Naive thymus-derived CD8-positive, alpha-beta T cell (primary cell): ENCODE results near the gene TAF4. TPM values are rescaled to one million over a fixed set of nuclear protein-coding genes. Genes with fewer than 3 reads are reported as not detected.

ENCODE experiments used
- ATAC-seq, 2 donors: fragments of 150-1000 bp; cut with Tn5 transposase in 1 of 2; sonication (Bioruptor Pico), chemical (Tn5 transposase) in 1 of 2; 1 replicate in 1 of 2; 2 replicates in 1 of 2; pipeline ENCODE4 v1.10.0; 2021; ENCODE audit warnings: mild to moderate bottlenecking in 2 of 2, moderate library complexity in 2 of 2
- POLR2A ChIA-PET: fragments of 350-600 bp; sonication (Branson Sonifier 250); formaldehyde crosslinking; loops from one replicate; lab custom pipeline; 2021; ENCODE audit warnings: antibody characterized with exemption; lab: Charles Lee
- DNase-seq, 10 donors: peaks; one replicate each; pipeline versions ENCODE4 v3.0.0 to v3.0.0-alpha.2; 2020 to 2022
- H3K27ac Mint-ChIP-seq, 10 donors: one replicate each; pipeline ENCODE4 v1.8.0; 2020 to 2022; ENCODE audit warnings: mild to moderate bottlenecking in 10 of 10, mixed read lengths in 10 of 10, moderate library complexity in 4 of 10, inconsistent platforms in 1 of 10
- H3K27me3 Mint-ChIP-seq, 5 donors: one replicate each; pipeline ENCODE4 v1.8.0; 2021 to 2022; ENCODE audit warnings: mixed read lengths in 5 of 5
- H3K36me3 Mint-ChIP-seq, 3 donors: one replicate each; pipeline ENCODE4 v1.8.0; 2020 to 2022; ENCODE audit warnings: mixed read lengths in 3 of 3, mild to moderate bottlenecking in 2 of 3, inconsistent platforms in 1 of 3
- H3K4me1 Mint-ChIP-seq, 4 donors: one replicate each; pipeline ENCODE4 v1.8.0; 2021 to 2022; ENCODE audit warnings: mixed read lengths in 4 of 4
- H3K4me3 Mint-ChIP-seq, 10 donors: one replicate each; pipeline ENCODE4 v1.8.0; 2020 to 2022; ENCODE audit warnings: mild to moderate bottlenecking in 10 of 10, mixed read lengths in 10 of 10, moderate library complexity in 6 of 10, inconsistent platforms in 1 of 10
- H3K9me3 Mint-ChIP-seq, 9 donors: one replicate each; pipeline ENCODE4 v1.8.0; 2020 to 2022; ENCODE audit warnings: mixed read lengths in 9 of 9, mild to moderate bottlenecking in 3 of 9, inconsistent platforms in 1 of 9, moderate library complexity in 1 of 9
- polyA plus RNA-seq, 3 donors: library from polyadenylated mRNA; unstranded; fragments of 300-500 nt; fragmentation: Illumina TruSeq; gene quantifications; one replicate each; pipeline ENCODE4 v1.2.3, GENCODE V29; 2021
- total RNA-seq, 8 experiments: library from RNA in 2 of 8; stranded (reverse) in 2 of 8; gene quantifications; one replicate each; pipeline ENCODE4 v1.2.3 and lab custom pipeline; 2021 to 2026

Gene TAF4
- total and polyA plus RNA-seq, 5 experiments from 2014 or later = 0.31 to 41.5 (median 1.6) TPM

DNA sequence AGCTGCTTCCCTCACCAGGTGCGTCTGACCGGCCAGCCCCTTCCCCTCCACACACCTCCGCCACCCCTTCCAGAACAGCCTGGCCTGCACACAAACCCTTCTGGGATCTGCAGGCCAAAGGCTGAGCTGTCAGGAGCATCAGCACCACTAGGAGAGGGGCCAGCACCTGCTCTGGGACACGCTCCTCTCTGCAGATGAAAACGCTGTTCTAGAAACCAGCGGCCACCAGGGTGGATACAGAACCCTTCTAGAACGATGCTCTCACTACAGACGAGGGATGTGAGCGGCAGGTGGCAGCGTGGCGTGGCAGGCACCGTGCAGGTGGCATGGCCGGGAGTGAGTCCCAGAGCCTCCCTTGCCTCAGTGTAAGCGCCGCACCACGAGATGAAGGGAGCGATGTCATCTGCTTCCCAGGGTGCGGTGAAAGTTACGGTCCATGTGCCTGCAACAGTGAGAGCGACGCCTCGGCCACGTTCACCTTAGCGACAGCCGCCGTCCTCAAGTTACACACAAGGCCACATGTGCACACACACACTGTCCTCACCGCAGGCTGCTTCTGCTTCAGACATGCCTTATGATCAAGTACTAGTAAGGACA lies 53.6 kb downstream of the TAF4 start:
- Mint-ChIP-seq H3K9me3 (no peaks in the 10 kb centered on the region), H3K36me3 (peaks cover 0 to 44% (median 8%) of the 10 kb centered on the region in 3 donors), H3K27ac (no peak overlapping the region), H3K27me3 (no peaks in the 10 kb centered on the region), H3K4me3 (no peak overlapping the region), H3K4me1 (peaks cover 9 to 15% (median 12%) of the 10 kb centered on the region in 4 donors)
- ATAC-seq = no peak
- POLR2A ChIA-PET = interaction anchor here (1.1 to 1.6 kb wide), 3 partner anchors 19 to 106 kb away, joined by 3 to 8 read pairs (median 4); partner anchors contain the start of gene TAF4
- DNase-seq = no peak

DNA sequence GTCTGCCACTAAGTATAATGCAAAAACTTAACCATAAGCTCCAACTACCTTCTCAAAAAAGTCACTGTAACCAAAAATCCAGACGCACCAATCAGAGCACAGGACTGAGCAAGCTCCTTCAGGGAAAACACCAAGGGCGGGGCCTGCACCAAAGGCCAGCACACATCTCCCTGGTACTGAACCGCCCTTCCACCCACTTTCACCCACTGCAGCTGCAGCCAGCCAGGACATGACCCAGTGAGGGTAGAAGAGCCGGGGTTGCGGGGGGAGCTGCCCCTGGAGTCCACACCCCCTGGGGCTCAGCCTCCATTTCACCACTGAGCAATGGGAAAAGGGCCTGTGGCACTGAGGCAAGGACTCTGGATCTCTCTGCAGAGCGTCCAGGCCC lies 54.3 kb downstream of the TAF4 start:
- POLR2A ChIA-PET = interaction anchor here (0.5 to 1.6 kb wide), 7 partner anchors 19 to 288 kb away, joined by 3 to 8 read pairs (median 4); partner anchors contain the start of gene TAF4
- DNase-seq (no peak), ATAC-seq (no peak)
- H3K36me3 Mint-ChIP-seq = peaks cover 0 to 50% (median 8%) of the 10 kb centered on the region in 3 donors
- no peak overlapping the region for H3K4me3 Mint-ChIP-seq
- H3K4me1 Mint-ChIP-seq = peaks cover 9 to 14% (median 11%) of the 10 kb centered on the region in 4 donors
- peak overlapping the region in 2 of 10 donors; percentile 5 to 14 for H3K27ac Mint-ChIP-seq
- H3K9me3 Mint-ChIP-seq = no peaks in the 10 kb centered on the region
- H3K27me3 Mint-ChIP-seq = no peaks in the 10 kb centered on the region

DNA sequence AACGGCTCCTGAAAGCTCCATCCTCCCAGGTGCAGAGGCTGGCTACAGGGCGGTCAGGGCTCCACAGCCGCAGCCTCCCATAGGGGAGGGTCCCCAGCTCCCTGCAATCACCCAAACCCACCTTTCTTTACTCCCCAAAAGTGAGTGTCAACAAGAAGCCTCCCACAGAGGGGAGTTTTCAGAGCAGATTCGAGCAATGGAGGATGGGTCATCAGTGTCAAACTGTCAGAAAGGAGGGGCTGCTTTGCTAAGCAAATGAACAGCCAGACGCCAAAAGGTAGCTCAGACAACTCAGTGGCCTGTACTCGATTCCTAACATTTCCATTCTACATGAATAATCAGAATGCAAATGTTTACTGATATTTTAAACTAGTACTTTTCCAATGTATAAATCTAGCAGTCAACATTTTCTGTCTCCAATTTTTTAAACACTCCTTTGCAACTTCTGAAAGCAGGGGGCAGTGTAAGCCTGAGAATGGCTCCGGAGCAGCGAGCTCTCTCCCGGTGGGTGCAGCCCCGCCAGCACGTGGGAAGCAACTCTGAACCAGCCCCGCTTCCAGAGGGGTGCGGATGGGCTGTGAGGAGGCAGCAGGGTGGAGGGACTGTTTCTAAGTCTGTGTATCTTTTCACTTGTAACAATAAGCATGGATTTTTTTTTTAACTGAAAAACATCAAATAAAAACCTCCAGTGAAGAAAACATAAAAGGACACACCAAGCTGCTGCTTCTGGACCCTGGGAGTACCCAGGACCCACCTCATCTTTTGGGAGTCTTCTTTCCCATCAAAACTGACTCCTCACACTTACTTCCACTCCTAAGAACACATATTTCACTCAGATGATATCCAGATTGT lies 54.9 kb downstream of the TAF4 start:
- peak overlapping the region in 4 of 10 donors; percentile 5 to 36 (median 12) for H3K27ac Mint-ChIP-seq
- H3K27me3 Mint-ChIP-seq = no peaks in the 10 kb centered on the region
- H3K9me3 Mint-ChIP-seq = no peaks in the 10 kb centered on the region
- POLR2A ChIA-PET = interaction anchor here (0.5 to 1.6 kb wide), 7 partner anchors 20 to 289 kb away, joined by 3 to 8 read pairs (median 4); partner anchors contain the start of gene TAF4
- ATAC-seq (peak; percentile 80 to 94), DNase-seq (peak; percentile 44 to 81 (median 64))
- H3K4me1 Mint-ChIP-seq = peaks cover 9 to 14% (median 11%) of the 10 kb centered on the region in 4 donors
- no peak overlapping the region for H3K4me3 Mint-ChIP-seq
- H3K36me3 Mint-ChIP-seq = peaks cover 2 to 53% (median 11%) of the 10 kb centered on the region in 3 donors

DNA sequence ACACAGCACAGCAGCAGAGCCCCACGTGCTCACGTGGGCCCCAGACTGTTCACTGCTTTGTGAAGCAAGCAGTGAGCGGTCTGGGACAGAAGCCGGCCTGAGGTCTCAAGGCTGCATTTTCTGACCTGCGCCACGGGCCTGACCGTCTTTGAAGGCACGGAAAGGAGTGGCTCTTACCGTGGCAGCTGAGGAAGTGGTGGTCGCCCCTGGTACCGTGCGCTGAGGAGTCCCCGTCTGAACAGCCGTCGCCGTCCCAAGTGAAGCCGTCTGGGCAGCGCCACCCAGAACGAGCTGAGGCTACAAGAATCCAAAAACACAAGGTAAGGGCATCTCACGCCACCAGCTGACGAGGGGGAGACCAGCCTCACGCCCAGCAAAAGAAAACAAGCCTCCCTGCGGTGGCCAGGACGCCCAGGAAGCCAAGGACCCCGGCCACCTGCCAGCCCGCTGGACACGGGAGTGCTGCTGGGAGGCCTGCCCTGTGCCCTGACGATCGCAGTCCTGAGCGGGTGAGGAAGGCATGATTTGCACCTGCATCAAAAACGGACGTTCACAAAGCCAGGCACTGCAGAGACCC lies 55.7 kb downstream of the TAF4 start:
- POLR2A ChIA-PET = interaction anchor here (1.5 kb wide), 1 partner anchor 126 kb away, joined by 6 read pairs; no protein-coding TSS in a partner anchor
- H3K27me3 Mint-ChIP-seq = no peaks in the 10 kb centered on the region
- H3K36me3 Mint-ChIP-seq = peaks cover 4 to 58% (median 15%) of the 10 kb centered on the region in 3 donors
- no peak overlapping the region for H3K4me3 Mint-ChIP-seq
- no peak for DNase-seq
- H3K9me3 Mint-ChIP-seq = no peaks in the 10 kb centered on the region
- H3K27ac Mint-ChIP-seq = no peak overlapping the region
- ATAC-seq = no peak
- H3K4me1 Mint-ChIP-seq = peaks cover 7 to 11% (median 9%) of the 10 kb centered on the region in 4 donors

DNA sequence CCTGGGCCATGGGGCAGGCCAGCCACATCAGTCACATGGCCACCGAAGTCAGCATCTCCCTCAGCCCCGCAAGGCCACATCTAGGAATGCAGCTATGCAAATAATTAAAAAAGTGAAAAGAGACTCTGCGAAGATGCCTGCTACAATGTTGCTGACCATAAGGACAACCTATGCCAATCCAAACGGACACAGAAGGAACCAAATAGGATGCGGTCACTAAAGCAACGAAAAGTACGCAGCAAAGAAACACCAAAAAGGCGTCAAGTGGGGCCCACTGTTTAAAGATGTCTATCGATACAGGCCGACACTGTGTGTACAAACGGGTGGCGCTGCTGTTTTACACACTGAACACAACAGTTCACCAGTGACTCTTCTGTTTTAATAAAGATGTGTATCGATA lies 56.4 kb downstream of the TAF4 start:
- DNase-seq (no peak), ATAC-seq (no peak)
- Mint-ChIP-seq H3K27ac (peak overlapping the region in 1 of 10 donors; percentile 65), H3K9me3 (no peaks in the 10 kb centered on the region), H3K27me3 (no peaks in the 10 kb centered on the region), H3K36me3 (peaks cover 4 to 62% (median 15%) of the 10 kb centered on the region in 3 donors), H3K4me1 (peaks cover 6 to 11% (median 9%) of the 10 kb centered on the region in 4 donors), H3K4me3 (no peak overlapping the region)
- POLR2A ChIA-PET = no interaction called here

DNA sequence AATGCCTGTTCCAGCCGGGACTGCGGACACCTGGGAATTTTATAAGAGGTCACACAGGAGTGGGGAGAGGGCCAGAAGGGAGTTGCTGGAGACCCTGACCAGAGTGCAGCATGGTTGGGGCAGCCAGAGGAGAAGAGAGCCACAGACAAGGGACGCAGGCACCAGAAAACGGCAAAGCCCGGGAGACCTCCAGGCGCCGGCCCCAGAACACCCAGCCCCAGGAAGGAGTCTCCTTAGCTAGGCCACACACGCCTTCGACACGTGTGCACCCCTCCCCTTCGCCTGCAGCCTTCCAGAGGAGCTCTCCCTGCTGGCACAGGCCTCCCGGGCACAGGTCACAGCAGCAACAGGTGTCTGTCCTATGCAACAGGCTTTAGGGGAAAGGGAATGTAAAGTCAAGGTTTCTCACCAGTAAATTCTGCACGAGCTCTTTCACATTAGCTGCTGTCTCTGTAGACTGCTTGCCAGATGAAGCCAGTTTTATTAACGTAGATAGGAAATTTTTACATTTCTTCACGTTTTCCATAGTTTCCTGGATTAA lies 57.0 kb downstream of the TAF4 start:
- H3K4me3 Mint-ChIP-seq = no peak overlapping the region
- H3K27me3 Mint-ChIP-seq = no peaks in the 10 kb centered on the region
- H3K9me3 Mint-ChIP-seq = no peaks in the 10 kb centered on the region
- H3K36me3 Mint-ChIP-seq = peaks cover 4 to 67% (median 15%) of the 10 kb centered on the region in 3 donors
- H3K4me1 Mint-ChIP-seq = peaks cover 6 to 11% (median 9%) of the 10 kb centered on the region in 4 donors
- ATAC-seq (no peak), DNase-seq (no peak)
- no peak overlapping the region for H3K27ac Mint-ChIP-seq
- POLR2A ChIA-PET = no interaction called here

DNA sequence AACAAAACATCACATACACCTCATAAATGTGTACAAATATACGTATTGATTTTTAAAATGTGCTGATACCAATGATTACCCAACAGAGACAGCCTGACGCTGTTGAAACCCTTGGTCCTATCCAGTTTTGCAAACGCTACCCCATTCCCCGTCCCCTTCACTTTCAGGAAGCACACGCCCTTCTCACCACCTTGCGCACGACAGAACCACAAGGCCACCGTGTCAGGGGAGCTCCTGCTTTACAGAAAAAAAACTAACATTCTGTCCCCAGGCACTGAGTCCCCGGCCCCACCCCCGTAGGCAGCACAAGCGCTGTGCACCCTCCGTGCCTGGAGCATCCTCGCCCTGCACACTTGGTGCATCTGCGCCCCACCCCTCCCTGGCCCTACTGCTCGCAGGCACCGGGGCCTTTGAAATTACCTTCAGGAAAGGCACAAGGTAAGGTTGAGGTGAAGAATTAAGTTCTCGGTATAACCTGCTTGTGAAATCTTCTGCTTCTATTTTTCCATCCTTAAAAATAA lies 58.5 kb downstream of the TAF4 start:
- POLR2A ChIA-PET = no interaction called here
- DNase-seq (no peak), ATAC-seq (no peak)
- H3K27ac Mint-ChIP-seq = peak overlapping the region in 1 of 10 donors; percentile 40
- no peaks in the 10 kb centered on the region for H3K27me3 Mint-ChIP-seq
- H3K36me3 Mint-ChIP-seq = peaks cover 4 to 69% (median 17%) of the 10 kb centered on the region in 3 donors
- no peaks in the 10 kb centered on the region for H3K9me3 Mint-ChIP-seq
- no peak overlapping the region for H3K4me3 Mint-ChIP-seq
- H3K4me1 Mint-ChIP-seq = peaks cover 6 to 11% (median 9%) of the 10 kb centered on the region in 4 donors

DNA sequence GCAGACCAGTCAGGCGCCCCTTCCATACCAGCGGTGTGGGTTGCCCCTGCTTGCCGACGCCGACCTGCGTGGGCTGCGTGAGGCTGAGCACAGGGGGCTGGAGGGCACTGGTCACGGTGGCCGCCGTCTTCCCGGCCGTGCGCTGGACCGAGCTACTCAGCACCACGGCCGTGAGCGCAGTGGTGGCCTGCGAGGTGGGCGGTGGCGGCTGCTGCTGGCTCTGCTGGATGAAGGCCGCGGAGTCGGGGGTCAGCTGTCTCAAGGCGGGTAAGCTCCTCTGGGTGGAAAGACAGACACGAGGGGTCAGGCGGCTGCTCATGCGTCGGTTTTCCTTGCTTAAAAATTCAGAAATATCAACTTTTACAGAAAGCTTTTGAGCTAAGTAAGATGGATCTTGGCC lies 59.2 kb downstream of the TAF4 start:
- DNase-seq = no peak
- ATAC-seq = no peak
- Mint-ChIP-seq H3K9me3 (no peaks in the 10 kb centered on the region), H3K36me3 (peaks cover 4 to 75% (median 17%) of the 10 kb centered on the region in 3 donors), H3K27ac (no peak overlapping the region), H3K4me1 (peaks cover 6 to 11% (median 9%) of the 10 kb centered on the region in 4 donors), H3K4me3 (no peak overlapping the region), H3K27me3 (no peaks in the 10 kb centered on the region)
- POLR2A ChIA-PET = no interaction called here

DNA sequence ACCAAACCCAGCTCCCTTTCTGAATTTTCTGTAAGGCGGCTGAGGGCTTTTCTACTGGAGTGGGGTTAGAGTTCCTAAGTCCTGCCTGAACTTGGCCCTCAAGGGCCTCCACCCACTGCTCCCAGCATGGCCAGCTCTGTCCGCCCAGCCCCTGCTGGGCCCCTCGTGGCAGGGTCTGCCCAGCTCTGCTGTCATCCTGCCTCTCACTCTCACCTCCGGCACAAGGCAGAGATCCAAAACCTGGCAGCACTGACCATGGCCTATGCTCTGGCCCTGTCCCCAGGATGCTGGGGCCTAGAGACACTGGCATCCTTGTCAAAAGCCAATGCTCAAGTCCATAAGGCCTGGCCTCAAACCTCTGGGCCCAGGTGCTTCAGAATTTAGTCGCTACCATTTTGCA lies 61.1 kb downstream of the TAF4 start:
- H3K27ac Mint-ChIP-seq = peak overlapping the region in 1 of 10 donors; percentile 24
- peaks cover 9 to 84% (median 22%) of the 10 kb centered on the region in 3 donors for H3K36me3 Mint-ChIP-seq
- H3K4me3 Mint-ChIP-seq = no peak overlapping the region
- no peaks in the 10 kb centered on the region for H3K27me3 Mint-ChIP-seq
- DNase-seq (no peak), ATAC-seq (no peak)
- peaks cover 0 to 6% (median 0%) of the 10 kb centered on the region in 4 donors for H3K4me1 Mint-ChIP-seq
- POLR2A ChIA-PET = no interaction called here
- no peaks in the 10 kb centered on the region for H3K9me3 Mint-ChIP-seq

DNA sequence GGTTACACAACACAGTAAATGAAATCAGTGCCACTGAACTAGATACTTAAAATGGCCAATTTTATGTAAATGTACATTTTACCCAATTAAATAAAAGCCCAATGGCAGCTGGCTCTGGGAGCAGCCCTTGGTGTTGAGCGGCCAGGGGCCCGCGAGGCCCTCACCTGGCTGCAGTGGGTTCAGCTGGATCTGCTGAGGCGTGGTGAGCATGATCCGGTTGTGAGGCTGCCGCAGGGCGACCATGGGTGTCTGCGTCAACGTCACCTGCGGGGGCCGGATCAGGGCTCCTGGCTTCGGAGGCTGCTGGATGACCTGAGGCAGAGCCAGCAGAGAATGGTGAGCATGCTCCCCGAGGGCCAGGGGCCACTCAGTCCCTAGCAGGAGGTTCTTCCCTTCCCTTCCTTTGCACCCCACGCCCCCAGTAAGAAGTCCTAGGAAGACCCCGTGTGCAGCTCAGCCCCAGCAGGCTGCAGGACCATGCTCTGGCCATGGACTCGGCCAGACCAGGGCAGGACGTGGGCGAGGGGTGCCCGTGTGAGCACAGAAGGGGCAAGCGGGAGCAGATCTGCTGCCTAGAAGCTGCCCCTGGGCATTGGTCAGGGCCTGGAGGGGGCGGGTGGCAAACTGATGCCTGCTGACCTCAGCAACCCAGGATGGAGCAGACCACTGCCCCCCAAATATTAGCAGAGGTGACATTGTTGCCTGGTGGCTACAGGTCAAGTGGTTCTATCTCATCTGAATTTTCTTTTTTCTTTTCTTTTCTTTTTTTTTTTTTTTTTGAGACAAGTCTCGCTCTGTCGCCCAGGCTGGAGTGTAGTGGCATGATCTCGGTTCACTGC lies 61.9 kb downstream of the TAF4 start:
- Mint-ChIP-seq H3K36me3 (peaks cover 9 to 86% (median 29%) of the 10 kb centered on the region in 3 donors), H3K27ac (no peak overlapping the region), H3K27me3 (no peaks in the 10 kb centered on the region), H3K9me3 (no peaks in the 10 kb centered on the region), H3K4me1 (peaks cover 0 to 6% (median 0%) of the 10 kb centered on the region in 4 donors), H3K4me3 (no peak overlapping the region)
- POLR2A ChIA-PET = no interaction called here
- DNase-seq = no peak
- ATAC-seq = no peak

DNA sequence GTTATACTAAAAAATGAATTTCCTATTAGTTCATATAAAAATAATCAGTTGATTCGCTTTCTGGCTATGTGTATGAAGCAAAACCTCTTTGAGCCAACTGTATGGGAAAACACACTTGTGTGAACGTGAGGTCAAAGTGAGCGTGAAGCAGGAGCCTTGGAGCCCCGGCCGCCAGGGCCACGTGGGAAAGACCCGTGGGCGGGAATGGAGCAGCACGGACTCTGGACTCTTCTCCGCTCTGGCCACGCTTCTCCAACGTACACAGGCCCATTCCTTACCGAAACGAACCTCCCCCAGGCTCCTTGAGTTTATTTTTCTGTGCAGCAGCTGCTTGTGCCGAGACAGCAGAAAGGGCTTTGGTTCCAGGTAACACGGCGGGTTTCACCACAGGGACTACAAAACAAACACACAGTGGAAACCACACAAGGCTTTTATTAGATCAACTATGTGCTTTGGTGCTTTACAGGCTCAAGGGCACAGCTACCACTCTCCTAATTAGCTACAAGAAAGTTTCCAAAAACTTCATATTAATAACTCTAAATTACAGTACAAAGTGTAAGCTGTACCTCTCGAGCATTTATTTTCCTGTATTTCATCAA lies 62.7 kb downstream of the TAF4 start:
- no peak for DNase-seq
- peaks cover 0 to 5% (median 0%) of the 10 kb centered on the region in 4 donors for H3K4me1 Mint-ChIP-seq
- peaks cover 9 to 87% (median 30%) of the 10 kb centered on the region in 3 donors for H3K36me3 Mint-ChIP-seq
- peak overlapping the region in 1 of 10 donors; percentile 19 for H3K27ac Mint-ChIP-seq
- peaks cover 0 to 1% (median 0%) of the 10 kb centered on the region in 9 donors for H3K9me3 Mint-ChIP-seq
- POLR2A ChIA-PET = no interaction called here
- no peak for ATAC-seq
- no peaks in the 10 kb centered on the region for H3K27me3 Mint-ChIP-seq
- no peak overlapping the region for H3K4me3 Mint-ChIP-seq
